PC-3 (cell line): ENCODE results near the gene SLC25A28. TPM values are rescaled to one million over a fixed set of nuclear protein-coding genes. Genes with fewer than 3 reads are reported as not detected.

ENCODE experiments used
- ATAC-seq: fragments of 200-7000 bp; cut with Tn5 transposase; 2 replicates; pipeline ENCODE4 v1.9.1; 2020; ENCODE audit warnings: mild to moderate bottlenecking, moderate library complexity
- BruUV-seq: library from RNA; stranded (reverse); fragments of 400-500 nt; replicated peaks from 2 replicates; lab custom pipeline; 2021; lab: Mats Ljungman, UMichigan
- CTCF ChIA-PET: fragments of 300-600 bp; sonication (Branson Sonifier 250); formaldehyde crosslinking; loops from one replicate; lab custom pipeline; 2022; ENCODE audit warnings: antibody characterized with exemption; lab: Charles Lee
- POLR2A ChIA-PET: fragments of 300-600 bp; sonication (Branson Sonifier 250); formaldehyde crosslinking; loops from one replicate; lab custom pipeline; 2022; ENCODE audit warnings: antibody characterized with exemption; ENCODE audit not compliant: unreplicated experiment; lab: Charles Lee
- DNase-seq: peaks from one replicate; pipeline ENCODE4 v3.0.0-alpha.2; 2015
- H2AFZ ChIP-seq: fragments of 300-600 bp; sonication (generic); 2 replicates; pipeline ENCODE4 v1.6.0; 2016; ENCODE audit warnings: antibody characterized with exemption, low read length
- H3F3A ChIP-seq: fragments of 300-600 bp; sonication (generic); one replicate; pipeline ENCODE4 v1.6.0; 2017; ENCODE audit warnings: antibody characterized with exemption, low read length, control low read depth, mild to moderate bottlenecking; ENCODE audit not compliant: unreplicated experiment
- H3K27ac ChIP-seq: fragments of 300-600 bp; sonication (generic); 2 replicates; pipeline ENCODE4 v1.5.1; 2016; ENCODE audit warnings: mild to moderate bottlenecking, low read length
- H3K27me3 ChIP-seq: fragments of 300-600 bp; sonication (generic); 2 replicates; pipeline ENCODE4 v1.6.1; 2016; ENCODE audit warnings: low read length, mixed read lengths
- H3K36me3 ChIP-seq: fragments of 300-600 bp; sonication (generic); 2 replicates; pipeline ENCODE4 v1.6.1; 2016; ENCODE audit warnings: low read depth, mixed run types, low read length, mixed read lengths
- H3K4me1 ChIP-seq: fragments of 300-600 bp; sonication (generic); 2 replicates; pipeline ENCODE4 v1.5.1; 2016; ENCODE audit warnings: low read length; ENCODE audit not compliant: insufficient read depth
- H3K4me2 ChIP-seq: fragments of 300-600 bp; sonication (generic); 2 replicates; pipeline ENCODE4 v1.6.0; 2016; ENCODE audit warnings: low read length
- H3K4me3 ChIP-seq: fragments of 300-600 bp; sonication (generic); 2 replicates; pipeline ENCODE4 v1.5.1; 2016; ENCODE audit warnings: mild to moderate bottlenecking, low read length, mixed read lengths
- H3K79me2 ChIP-seq: fragments of 300-600 bp; sonication (generic); 2 replicates; pipeline ENCODE4 v1.6.1; 2017; ENCODE audit warnings: low read length, mixed read lengths
- H3K9ac ChIP-seq: fragments of 300-600 bp; sonication (generic); 2 replicates; pipeline ENCODE4 v1.6.0; 2016; ENCODE audit warnings: mild to moderate bottlenecking, low read length
- H3K9me2 ChIP-seq: fragments of 300-600 bp; sonication (generic); replicated peaks from 2 replicates; pipeline ENCODE4 v1.6.1; 2016; ENCODE audit warnings: mixed run types, low read length, mixed read lengths
- H3K9me3 ChIP-seq: fragments of 300-600 bp; sonication (generic); 2 replicates; pipeline ENCODE4 v1.6.1; 2016; ENCODE audit warnings: low read length, mixed read lengths
- H4K20me1 ChIP-seq: fragments of 300-600 bp; sonication (generic); 2 replicates; pipeline ENCODE4 v1.6.1; 2016; ENCODE audit warnings: low read length, mixed read lengths
- CTCF ChIP-seq: fragments of 300-600 bp; sonication (generic); conservative IDR thresholded peaks from 2 replicates; pipeline ENCODE4 v1.5.1; 2017; ENCODE audit warnings: antibody characterized with exemption, low read depth, mild to moderate bottlenecking, low read length
- EZH2 ChIP-seq: fragments of 300-600 bp; sonication (generic); IDR thresholded peaks from one replicate; pipeline ENCODE4 v1.6.1; 2017; ENCODE audit warnings: antibody characterized with exemption, mild to moderate bottlenecking, low read length; ENCODE audit not compliant: unreplicated experiment
- EZH2phosphoT487 ChIP-seq: fragments of 300-600 bp; sonication (generic); IDR thresholded peaks from 2 replicates; pipeline ENCODE4 v1.6.1; 2018; ENCODE audit warnings: mild to moderate bottlenecking, antibody characterized with exemption, low read length, borderline replicate concordance
- intact Hi-C: fragments of 100-400 bp; cut with micrococcal nuclease; formaldehyde crosslinking; loops from 2 replicates; pipeline ENCODE4 v1.9.0; 2023
- total RNA-seq: library from RNA; depleted of rRNA; stranded (reverse); fragments of >200 nt; gene quantifications from 2 replicates; pipeline ENCODE4 v1.2.3, GENCODE V29; 2014

Gene SLC25A28
- total RNA-seq, 1 experiment from 2014 or later, result 14.2 TPM

GRCh38 chr10:99658622-99659030, 38.4 kb upstream of the SLC25A28 start:
- DNase-seq (no peak), ATAC-seq (no peak; the same call in 1 of the 2 replicates)
- Histone ChIP-seq H3K4me2 (peak overlapping the region; percentile 75), H3K27me3 (no peaks in the 10 kb centered on the region), H3K79me2 (peaks cover 31% of the 10 kb centered on the region), H4K20me1 (no peaks in the 10 kb centered on the region), H3K4me1 (peaks cover 26% of the 10 kb centered on the region), H3K9ac (peak overlapping the region; percentile 52), H3K4me3 (peak overlapping the region; percentile 91), H3K36me3 (no peaks in the 10 kb centered on the region), H3F3A (no peaks in the 10 kb centered on the region), H2AFZ (peak overlapping the region; percentile 85), H3K9me3 (no peaks in the 10 kb centered on the region), H3K9me2 (no peaks in the 10 kb centered on the region), H3K27ac (no peak overlapping the region)
- CTCF ChIA-PET, result no interaction called here
- TF ChIP-seq CTCF (no peak), EZH2 (no peak), EZH2phosphoT487 (no peak)
- TSS peak; percentile 66 for BruUV-seq
- intact Hi-C loops, result loop anchor here (2.0 to 5.0 kb wide), 2 partner anchors 24 to 36 kb away; partner anchors contain the start of gene SLC25A28
- POLR2A ChIA-PET, result interaction anchor here (0.5 to 0.7 kb wide), 2 partner anchors 44 to 597 kb away, joined by 3 to 11 read pairs; no protein-coding TSS in a partner anchor

GRCh38 chr10:99656199-99657064, 36.2 kb upstream of the SLC25A28 start:
- H3K4me2 ChIP-seq, result no peak overlapping the region
- H3F3A ChIP-seq, result no peaks in the 10 kb centered on the region
- ChIA-PET CTCF (no interaction called here), POLR2A (no interaction called here)
- no peaks in the 10 kb centered on the region for H3K9me2 ChIP-seq
- peaks cover 13% of the 10 kb centered on the region for H3K79me2 ChIP-seq
- H4K20me1 ChIP-seq, result no peaks in the 10 kb centered on the region
- no peak overlapping the region for H3K4me3 ChIP-seq
- no peaks in the 10 kb centered on the region for H3K27me3 ChIP-seq
- H3K36me3 ChIP-seq, result no peaks in the 10 kb centered on the region
- TF ChIP-seq EZH2phosphoT487 (no peak), EZH2 (no peak), CTCF (no peak)
- H3K9me3 ChIP-seq, result no peaks in the 10 kb centered on the region
- ATAC-seq, result no peak
- no peak for DNase-seq
- intact Hi-C loops, result loop anchor here (5.0 kb wide), 1 partner anchor 34 kb away; the partner anchor contains the start of gene SLC25A28
- peaks cover 34% of the 10 kb centered on the region for H3K4me1 ChIP-seq
- H3K27ac ChIP-seq, result no peak overlapping the region
- no peak overlapping the region for H2AFZ ChIP-seq
- H3K9ac ChIP-seq, result no peak overlapping the region
- no TSS peak for BruUV-seq
